ENCODE data around the gene DPM2.

The DPM2 gene

DNA sequence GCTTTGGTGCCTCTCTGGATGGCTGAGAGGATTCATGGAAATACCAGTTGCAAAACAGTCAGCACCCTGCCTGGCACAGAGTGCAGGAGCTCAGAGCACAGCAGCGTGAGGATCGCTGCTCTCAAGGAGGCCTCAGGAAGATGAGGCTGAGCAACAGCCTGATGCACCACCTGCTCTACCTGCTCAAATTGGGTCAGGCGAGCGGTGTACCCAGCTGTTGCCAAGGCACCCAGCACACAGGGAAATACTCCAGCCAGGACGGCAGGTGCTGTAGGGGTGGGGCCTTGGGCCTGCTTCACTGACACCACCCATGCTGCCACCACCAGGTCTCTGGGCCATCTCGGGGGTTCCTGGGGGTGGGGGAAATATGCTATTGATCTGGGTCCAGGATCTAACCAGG is 38.8 kb upstream of the DPM2 start:
- H3K27ac ChIP-seq = peak overlapping the region; percentile 100
- TF ChIP-seq, protein P1, sequence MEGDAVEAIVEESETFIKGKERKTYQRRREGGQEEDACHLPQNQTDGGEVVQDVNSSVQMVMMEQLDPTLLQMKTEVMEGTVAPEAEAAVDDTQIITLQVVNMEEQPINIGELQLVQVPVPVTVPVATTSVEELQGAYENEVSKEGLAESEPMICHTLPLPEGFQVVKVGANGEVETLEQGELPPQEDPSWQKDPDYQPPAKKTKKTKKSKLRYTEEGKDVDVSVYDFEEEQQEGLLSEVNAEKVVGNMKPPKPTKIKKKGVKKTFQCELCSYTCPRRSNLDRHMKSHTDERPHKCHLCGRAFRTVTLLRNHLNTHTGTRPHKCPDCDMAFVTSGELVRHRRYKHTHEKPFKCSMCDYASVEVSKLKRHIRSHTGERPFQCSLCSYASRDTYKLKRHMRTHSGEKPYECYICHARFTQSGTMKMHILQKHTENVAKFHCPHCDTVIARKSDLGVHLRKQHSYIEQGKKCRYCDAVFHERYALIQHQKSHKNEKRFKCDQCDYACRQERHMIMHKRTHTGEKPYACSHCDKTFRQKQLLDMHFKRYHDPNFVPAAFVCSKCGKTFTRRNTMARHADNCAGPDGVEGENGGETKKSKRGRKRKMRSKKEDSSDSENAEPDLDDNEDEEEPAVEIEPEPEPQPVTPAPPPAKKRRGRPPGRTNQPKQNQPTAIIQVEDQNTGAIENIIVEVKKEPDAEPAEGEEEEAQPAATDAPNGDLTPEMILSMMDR (conservative IDR thresholded peaks at IDR 0.05) = no peak

DNA sequence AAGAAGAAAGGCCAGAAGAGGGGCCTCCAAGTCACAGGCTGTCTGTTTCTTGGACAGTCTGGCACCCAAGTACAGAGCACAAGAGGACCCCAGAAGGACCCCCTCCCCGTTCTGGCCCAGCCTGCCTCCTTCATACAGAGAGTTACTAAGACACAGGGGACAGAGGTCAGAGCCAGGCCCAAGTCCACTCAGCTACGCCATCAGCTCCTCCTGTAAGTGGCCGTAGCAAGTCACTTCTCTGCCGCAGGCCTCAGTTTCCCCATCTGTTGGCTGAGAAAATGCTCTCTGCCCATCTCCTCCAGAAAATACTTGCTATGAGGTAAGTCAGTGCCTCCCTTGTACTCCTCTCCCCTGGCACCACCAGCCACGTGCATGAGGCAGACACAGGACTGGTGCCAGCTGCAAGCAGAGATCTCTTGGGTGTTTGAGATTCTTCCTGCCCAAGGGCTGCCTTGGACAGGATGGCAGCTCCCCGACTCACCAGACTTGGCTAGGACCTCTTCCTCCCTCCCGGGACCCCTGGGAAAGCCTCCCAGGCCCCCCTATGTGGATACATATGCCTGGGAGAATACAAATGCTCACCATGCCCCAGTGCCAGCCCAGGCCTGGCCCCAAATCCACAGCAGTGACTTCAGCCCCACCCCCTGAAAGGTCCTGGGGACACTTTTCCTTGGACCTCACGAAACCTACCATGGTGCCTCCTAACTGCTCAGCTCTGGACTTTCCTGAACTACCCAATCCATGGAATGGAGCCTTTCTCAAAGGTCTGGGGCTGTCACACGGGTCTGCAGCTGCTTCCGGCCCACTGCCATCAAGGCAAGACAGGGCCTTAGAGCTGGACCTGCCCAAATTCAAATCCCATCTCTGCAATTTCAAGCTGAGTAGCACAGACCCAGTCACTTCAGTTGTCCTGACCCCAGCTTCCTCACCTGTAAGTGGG is 38.0 kb upstream of the DPM2 start:
- TF ChIP-seq, protein P1 (conservative IDR thresholded peaks at IDR 0.05) = no peak
- peak overlapping the region; percentile 100 for H3K27ac ChIP-seq

DNA sequence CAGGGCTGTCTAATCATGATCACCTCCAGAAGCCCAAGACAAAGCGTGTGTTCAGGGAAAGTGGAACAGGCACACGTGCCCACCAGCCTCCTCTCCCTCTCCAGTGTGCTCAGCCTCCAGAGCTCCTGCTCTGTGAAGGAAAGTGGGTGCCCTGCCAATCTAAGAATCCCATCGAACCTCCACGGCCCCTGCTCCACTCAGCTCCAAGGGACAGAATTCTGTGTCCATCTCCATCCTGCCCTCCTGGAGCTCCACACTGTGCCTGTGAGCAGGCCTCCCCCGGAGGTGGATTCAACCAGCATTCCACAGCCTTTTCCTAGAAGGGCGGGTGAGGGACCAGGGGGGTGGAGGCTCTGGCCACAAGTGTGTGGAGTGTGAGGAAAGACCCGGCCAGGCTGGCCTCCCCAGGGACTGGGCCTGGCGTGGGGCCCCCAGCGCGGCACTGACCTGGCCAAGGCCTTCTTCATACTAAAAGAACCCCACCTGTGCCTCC is 37.2 kb upstream of the DPM2 start:
- TF ChIP-seq, protein P1 (conservative IDR thresholded peaks at IDR 0.05) = no peak
- H3K27ac ChIP-seq = peak overlapping the region; percentile 100

GRCh38 chr9:127974001-127974768 is 36.5 kb upstream of the DPM2 start:
- peak overlapping the region; percentile 100 for H3K27ac ChIP-seq
- TF ChIP-seq, protein P1 (conservative IDR thresholded peaks at IDR 0.05) = no peak

DNA sequence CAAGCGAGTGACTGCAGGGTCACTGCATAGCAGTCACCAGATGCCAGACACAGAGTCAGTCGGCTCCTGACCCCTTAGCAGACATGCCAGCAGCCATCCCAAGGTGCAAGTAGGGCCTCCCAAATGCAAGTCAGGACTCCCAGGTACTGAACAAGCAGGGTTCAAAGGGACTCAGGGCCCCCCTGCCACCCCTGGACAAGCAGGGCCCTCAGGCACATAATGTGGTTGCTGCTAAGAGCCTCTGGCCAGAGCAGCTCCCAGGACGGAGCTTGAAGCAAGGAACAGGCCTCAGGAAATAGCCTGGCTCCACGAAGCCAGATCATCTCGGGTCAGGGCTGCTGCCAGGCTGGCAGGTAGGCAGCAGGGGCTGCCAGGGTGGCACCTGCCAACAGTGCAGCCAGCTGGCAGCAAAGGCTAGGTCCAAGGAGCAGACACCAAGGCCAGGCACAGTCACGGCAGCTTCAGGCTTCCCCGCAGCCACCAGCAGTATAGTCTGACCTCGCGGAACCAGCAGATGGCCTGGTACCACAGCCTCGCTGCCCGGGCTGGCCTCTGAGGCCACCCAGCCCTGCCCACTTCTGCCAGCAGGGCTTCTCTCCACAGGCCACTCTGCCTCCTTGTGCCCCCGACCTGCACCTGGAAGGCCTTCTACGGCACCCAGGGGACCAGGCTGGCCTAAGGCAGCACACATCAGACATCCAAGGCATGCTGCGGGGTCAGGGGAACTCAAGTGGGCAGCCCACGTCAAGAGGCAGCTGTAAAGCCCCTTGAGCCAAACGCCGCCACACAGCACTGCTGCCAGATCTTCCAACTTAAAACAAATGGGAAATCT is 35.7 kb upstream of the DPM2 start:
- peak overlapping the region; percentile 100 for H3K27ac ChIP-seq
- TF ChIP-seq, protein P1 (conservative IDR thresholded peaks at IDR 0.05) = no peak

- TF ChIP-seq, protein P1 (conservative IDR thresholded peaks at IDR 0.05) = no peak
- H3K27ac ChIP-seq = peak overlapping the region; percentile 100
Measured at GRCh38 chr9:127972236-127972871, 34.7 kb upstream of the DPM2 start.
